ENCODE data around the gene IRF7.

The IRF7 gene

GRCh38 chr11:578276-579035 is 37.3 kb downstream of the IRF7 start:
- H3K4me3 ChIP-seq (ENCODE audit: low read depth, low read length) = peak overlapping the region; percentile 81

DNA sequence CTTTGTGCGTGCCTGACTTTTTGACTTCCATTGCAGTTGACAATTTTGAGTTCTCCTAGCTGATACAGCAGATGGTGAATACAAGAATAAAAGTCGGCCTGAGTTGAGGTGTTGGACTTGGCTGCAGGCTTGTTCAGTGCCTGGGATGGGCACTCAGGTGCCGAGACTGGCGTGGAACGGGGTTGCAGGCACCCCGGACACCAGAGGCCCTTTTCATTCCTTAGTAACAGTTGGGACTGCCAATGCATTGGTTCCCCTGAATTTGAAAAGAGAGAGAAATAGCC is 38.2 kb downstream of the IRF7 start:
- DNase-seq (ENCODE audit: low read depth) = no peak
- TF ChIP-seq, protein P1, sequence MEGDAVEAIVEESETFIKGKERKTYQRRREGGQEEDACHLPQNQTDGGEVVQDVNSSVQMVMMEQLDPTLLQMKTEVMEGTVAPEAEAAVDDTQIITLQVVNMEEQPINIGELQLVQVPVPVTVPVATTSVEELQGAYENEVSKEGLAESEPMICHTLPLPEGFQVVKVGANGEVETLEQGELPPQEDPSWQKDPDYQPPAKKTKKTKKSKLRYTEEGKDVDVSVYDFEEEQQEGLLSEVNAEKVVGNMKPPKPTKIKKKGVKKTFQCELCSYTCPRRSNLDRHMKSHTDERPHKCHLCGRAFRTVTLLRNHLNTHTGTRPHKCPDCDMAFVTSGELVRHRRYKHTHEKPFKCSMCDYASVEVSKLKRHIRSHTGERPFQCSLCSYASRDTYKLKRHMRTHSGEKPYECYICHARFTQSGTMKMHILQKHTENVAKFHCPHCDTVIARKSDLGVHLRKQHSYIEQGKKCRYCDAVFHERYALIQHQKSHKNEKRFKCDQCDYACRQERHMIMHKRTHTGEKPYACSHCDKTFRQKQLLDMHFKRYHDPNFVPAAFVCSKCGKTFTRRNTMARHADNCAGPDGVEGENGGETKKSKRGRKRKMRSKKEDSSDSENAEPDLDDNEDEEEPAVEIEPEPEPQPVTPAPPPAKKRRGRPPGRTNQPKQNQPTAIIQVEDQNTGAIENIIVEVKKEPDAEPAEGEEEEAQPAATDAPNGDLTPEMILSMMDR (IDR thresholded peaks at IDR 0.05; ENCODE audit: low read depth, low read length) = no peak
- TF ChIP-seq POLR2A (IDR thresholded peaks at IDR 0.05; ENCODE audit: extremely low read depth, insufficient read length) (no peak), MAX (IDR thresholded peaks at IDR 0.05; ENCODE audit: low read depth, low read length) (no peak), MYC (IDR thresholded peaks at IDR 0.05; ENCODE audit: low read depth, low read length) (no peak)
- H3K4me3 ChIP-seq (ENCODE audit: low read depth, low read length) = peak overlapping the region; percentile 81

More at GRCh38 chr11:578276-579035, 37.3 kb downstream of the IRF7 start:
- no peak for TF ChIP-seq MAX (IDR thresholded peaks at IDR 0.05; ENCODE audit: low read depth, low read length)
- no peak for TF ChIP-seq POLR2A (IDR thresholded peaks at IDR 0.05; ENCODE audit: extremely low read depth, insufficient read length)
- TF ChIP-seq MYC (IDR thresholded peaks at IDR 0.05; ENCODE audit: low read depth, low read length) = no peak
- TF ChIP-seq, protein P1 (IDR thresholded peaks at IDR 0.05; ENCODE audit: low read depth, low read length) = no peak
- no peak for DNase-seq (ENCODE audit: low read depth)

DNA sequence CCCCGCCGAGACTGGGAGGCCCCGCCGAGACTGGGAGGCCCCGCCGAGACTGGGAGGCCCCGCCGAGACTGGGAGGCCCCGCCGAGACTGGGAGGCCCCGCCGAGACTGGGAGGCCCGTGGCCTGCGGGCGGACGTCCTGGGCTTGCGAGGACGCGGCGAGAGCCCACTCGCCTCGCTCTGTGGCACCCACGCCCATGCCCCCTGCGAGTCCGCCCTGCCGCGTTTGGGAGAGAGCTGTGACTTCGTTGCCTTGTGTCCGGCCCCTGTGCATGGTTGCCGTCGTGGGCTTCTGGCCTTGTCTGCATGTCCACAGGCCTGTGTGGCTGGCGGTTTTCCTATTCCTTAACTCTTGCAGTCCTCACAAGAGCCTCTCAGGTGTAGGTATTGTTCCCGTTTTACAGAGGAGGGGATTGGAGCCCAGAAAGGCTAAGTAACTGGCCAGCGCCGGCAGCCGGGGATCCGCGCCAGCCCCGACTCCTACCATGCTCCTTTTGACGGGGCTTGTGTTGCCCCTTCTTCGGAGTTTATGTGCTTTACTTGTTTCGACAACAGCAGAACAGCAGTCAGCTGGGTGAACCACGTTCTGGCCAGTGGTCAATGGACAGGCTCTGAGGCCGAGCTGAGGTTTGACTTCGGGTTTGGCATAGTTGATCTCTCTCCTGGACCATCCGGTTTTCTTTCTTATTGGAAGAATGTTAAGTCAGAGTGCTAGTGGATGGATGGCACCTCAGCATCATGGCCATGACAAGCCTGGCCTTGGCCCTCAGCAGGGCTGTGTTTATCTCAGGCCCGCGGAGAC is 38.7 kb downstream of the IRF7 start:
- TF ChIP-seq MYC (IDR thresholded peaks at IDR 0.05; ENCODE audit: low read depth, low read length) = no peak
- TF ChIP-seq, protein P1 (IDR thresholded peaks at IDR 0.05; ENCODE audit: low read depth, low read length) = no peak
- TF ChIP-seq MAX (IDR thresholded peaks at IDR 0.05; ENCODE audit: low read depth, low read length) = no peak
- TF ChIP-seq POLR2A (IDR thresholded peaks at IDR 0.05; ENCODE audit: extremely low read depth, insufficient read length) = no peak
- DNase-seq (ENCODE audit: low read depth) = no peak
- peak overlapping the region; percentile 81 for H3K4me3 ChIP-seq (ENCODE audit: low read depth, low read length)

DNA sequence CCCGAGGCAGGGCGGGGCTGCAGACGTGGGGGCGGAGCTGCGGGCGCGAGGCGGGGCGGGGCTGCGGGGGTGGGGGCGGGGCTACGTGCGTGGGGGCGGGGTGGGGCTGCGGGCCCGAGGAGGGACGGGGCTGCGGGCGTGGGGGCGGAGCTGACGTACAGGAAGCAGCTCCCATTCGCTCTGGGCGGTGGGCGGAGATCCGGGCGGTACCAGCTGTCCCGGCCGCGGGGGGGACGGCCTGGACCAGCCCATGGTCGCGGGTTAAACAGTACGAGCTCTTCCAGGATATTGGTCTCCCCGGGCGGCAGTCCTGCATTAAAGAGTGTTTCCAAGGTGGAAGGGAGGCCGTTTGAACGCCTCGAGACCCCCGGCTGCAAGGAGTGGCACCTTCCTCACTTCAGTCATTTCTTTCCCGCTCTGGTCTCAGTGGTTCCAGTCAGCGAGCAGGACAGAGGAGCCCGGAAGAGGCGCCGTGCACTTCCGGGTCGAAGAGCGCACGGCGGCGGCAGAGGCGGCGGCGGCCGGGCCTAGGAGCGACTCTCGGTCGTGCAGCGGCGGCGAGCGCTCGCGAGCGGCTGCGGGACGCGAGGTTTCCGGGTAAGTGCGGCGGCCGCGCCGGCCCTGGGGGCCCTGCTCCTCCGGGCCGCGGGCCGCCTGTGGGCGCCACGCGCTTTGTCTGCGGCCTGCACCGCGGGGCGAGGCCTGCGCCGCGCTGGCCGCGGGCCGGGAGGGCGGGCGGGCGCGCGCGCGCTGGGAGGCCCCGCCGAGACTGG is 39.6 kb downstream of the IRF7 start, which contains the start of gene PHRF1:
PHRF1 (plus strand) TSS at position 475 of the 773 bp plus-strand sequence. CDS start 5,043 bp downstream, outside the sequence.
- peak; percentile 92 for DNase-seq (ENCODE audit: low read depth)
- peak within 1 kb of the TSS; percentile 81 for H3K4me3 ChIP-seq (ENCODE audit: low read depth, low read length)
- TF ChIP-seq, protein P1 (IDR thresholded peaks at IDR 0.05; ENCODE audit: low read depth, low read length) = no peak
- TF ChIP-seq POLR2A (IDR thresholded peaks at IDR 0.05; ENCODE audit: extremely low read depth, insufficient read length) (peak; percentile 71), MYC (IDR thresholded peaks at IDR 0.05; ENCODE audit: low read depth, low read length) (peak; percentile 78), MAX (IDR thresholded peaks at IDR 0.05; ENCODE audit: low read depth, low read length) (peak; percentile 62; the same call in 1 of the 2 replicates)

DNA sequence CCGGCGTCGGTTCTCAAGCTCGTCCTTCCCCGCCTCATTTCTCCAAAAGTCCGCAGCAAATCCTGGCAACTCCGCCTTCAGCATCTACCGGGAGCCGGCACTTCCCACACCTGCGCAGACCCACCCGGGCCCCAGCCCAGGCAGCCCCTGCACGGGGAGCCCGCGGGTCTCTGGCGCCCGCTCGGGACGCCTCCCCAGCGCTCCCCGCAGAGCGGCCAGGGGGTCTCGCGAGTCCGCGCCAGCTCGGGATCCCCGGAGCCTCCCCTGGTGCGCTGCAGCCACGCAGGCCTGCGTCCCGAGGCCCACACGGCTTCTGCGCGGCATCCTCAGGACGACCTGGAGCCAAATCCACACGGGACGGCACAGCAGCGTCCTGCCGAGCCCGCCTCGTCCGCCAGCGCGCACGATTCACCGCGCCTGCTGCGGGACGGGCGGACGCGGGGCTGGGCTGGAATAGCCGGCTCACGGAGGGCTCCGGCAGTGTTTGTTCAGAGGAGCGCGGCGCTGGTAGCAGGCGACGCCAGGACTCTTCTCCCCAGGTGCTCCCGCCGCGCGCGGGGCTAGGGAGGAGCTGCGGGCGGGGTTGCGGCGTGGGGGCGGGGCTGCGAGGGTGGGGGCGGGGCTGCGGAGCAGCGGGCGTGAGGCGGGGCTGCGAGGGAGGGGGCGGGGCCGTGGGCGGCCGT is 40.3 kb downstream of the IRF7 start:
- no peak for DNase-seq (ENCODE audit: low read depth)
- peak overlapping the region; percentile 16 for H3K4me3 ChIP-seq (ENCODE audit: low read depth, low read length)
- TF ChIP-seq POLR2A (IDR thresholded peaks at IDR 0.05; ENCODE audit: extremely low read depth, insufficient read length) (no peak), MYC (IDR thresholded peaks at IDR 0.05; ENCODE audit: low read depth, low read length) (no peak), MAX (IDR thresholded peaks at IDR 0.05; ENCODE audit: low read depth, low read length) (no peak)
- TF ChIP-seq, protein P1 (IDR thresholded peaks at IDR 0.05; ENCODE audit: low read depth, low read length) = no peak
